K562 (cell line): Measurements from ENCODE around the gene AMBP. TPM values are rescaled to one million over a fixed set of nuclear protein-coding genes. Genes with fewer than 3 reads are reported as not detected.

Experiments
- ATAC-seq: fragments of 200-7000 bp; cut with Tn5 transposase; 3 replicates; pipeline ENCODE4 v1.9.1; 2020; ENCODE audit warnings: moderate library complexity
- BruUV-seq: library from RNA; stranded (reverse); fragments of 400-500 nt; replicated peaks from 2 replicates; lab custom pipeline; 2021; lab: Mats Ljungman, UMichigan
- CTCF ChIA-PET: fragments of 300-600 bp; formaldehyde crosslinking; extraction: SDS; loops from one replicate; lab custom pipeline; 2021; ENCODE audit warnings: low intra/inter-chr PET ratio; lab: Yijun Ruan, JAX
- POLR2A ChIA-PET: fragments of 300-600, 350-650 bp; sonication (Branson Sonifier 250); formaldehyde crosslinking; extraction: SDS; loops from one replicate; lab custom pipeline; 2021; ENCODE audit warnings: antibody characterized with exemption, inconsistent platforms; lab: Yijun Ruan, JAX
- DNase-seq, 4 experiments: peaks; one replicate each; pipeline versions ENCODE4 v3.0.0 to v3.0.0-alpha.2; 2011 to 2018; ENCODE audit warnings: low spot score in 3 of 4, mixed read lengths in 3 of 4; ENCODE audit errors: extremely low read depth in 1 of 4
- FAIRE-seq: peaks from 2 replicates; lab custom pipeline; 2011; peaks lifted over from hg19 to GRCh38; lab: Jason Lieb, UNC
- H2AFZ ChIP-seq: 2 replicates; pipeline ENCODE4 v1.6.0; 2011; ENCODE audit warnings: low read depth, low read length, control low read depth, inconsistent platforms
- H3K27ac ChIP-seq: fragments of 200-600 bp; 3 replicates; pipeline ENCODE4 v1.8.0; 2011; ENCODE audit warnings: low read depth, mild to moderate bottlenecking, control low read depth, inconsistent platforms, low read length, moderate library complexity, mixed read lengths; ENCODE audit errors: extremely low read depth
- H3K27me3 ChIP-seq, 2 experiments: fragments of 300-600 bp in 1 of 2; 2 replicates in 1 of 2; 3 replicates in 1 of 2; pipeline versions ENCODE4 v1.6.0 to v1.8.0; 2011; ENCODE audit warnings: inconsistent platforms in 2 of 2, low read length in 2 of 2, mild to moderate bottlenecking in 1 of 2, mixed read lengths in 1 of 2, moderate library complexity in 1 of 2; ENCODE audit not compliant: control insufficient read depth in 2 of 2, insufficient read depth in 2 of 2
- H3K36me3 ChIP-seq: fragments of 300-600 bp; 3 replicates; pipeline ENCODE4 v1.8.0; 2011; ENCODE audit warnings: mild to moderate bottlenecking, low read length, inconsistent platforms; ENCODE audit not compliant: control insufficient read depth, insufficient read depth
- H3K4me1 ChIP-seq, 2 experiments: fragments of 200-600 bp in 1 of 2; replicated peaks in 1 of 2; 2 replicates in 1 of 2; 3 replicates in 1 of 2; pipeline versions ENCODE4 v1.5.1 to v1.8.0; 2011; ENCODE audit warnings: inconsistent platforms in 2 of 2, low read length in 2 of 2, mild to moderate bottlenecking in 1 of 2, mixed read lengths in 1 of 2, moderate library complexity in 1 of 2; ENCODE audit not compliant: control insufficient read depth in 2 of 2, insufficient read depth in 2 of 2
- H3K4me2 ChIP-seq: 2 replicates; pipeline ENCODE4 v1.6.1; 2011; ENCODE audit warnings: low read length, control low read depth, inconsistent platforms, mixed read lengths; ENCODE audit not compliant: insufficient read depth
- H3K4me3 ChIP-seq: fragments of 200-600 bp; sonication (generic), shearing (Covaris generic); 2 replicates; pipeline ENCODE4 v1.5.1; 2016; ENCODE audit warnings: control low read depth, inconsistent platforms
- H3K79me2 ChIP-seq: fragments of 200-600 bp; 3 replicates; pipeline ENCODE4 v1.8.0; 2011; ENCODE audit warnings: low read length, inconsistent platforms; ENCODE audit not compliant: control insufficient read depth, insufficient read depth
- H3K9ac ChIP-seq, 2 experiments: 2 replicates each; pipeline versions ENCODE4 v1.6.0 to v1.6.1; 2011; ENCODE audit warnings: low read depth in 2 of 2, low read length in 2 of 2, control low read depth in 1 of 2, inconsistent platforms in 1 of 2, mild to moderate bottlenecking in 1 of 2, mixed read lengths in 1 of 2; ENCODE audit not compliant: insufficient read depth in 1 of 2
- H3K9me1 ChIP-seq: one replicate; pipeline ENCODE4 v1.6.0; 2011; ENCODE audit warnings: inconsistent platforms, mild to moderate bottlenecking, low read length, moderate library complexity; ENCODE audit not compliant: control insufficient read depth, insufficient read depth
- H3K9me3 ChIP-seq: replicated peaks from 2 replicates; pipeline ENCODE4 v1.5.1; 2011; ENCODE audit warnings: low read depth, low read length, inconsistent platforms; ENCODE audit not compliant: control insufficient read depth, insufficient read depth
- H4K20me1 ChIP-seq: replicated peaks from 2 replicates; pipeline ENCODE4 v1.6.1; 2011; ENCODE audit warnings: low read length, inconsistent platforms, mixed read lengths; ENCODE audit not compliant: control insufficient read depth, insufficient read depth
- CREB3 ChIP-seq: fragments of 450-650 bp; conservative IDR thresholded peaks from 2 replicates; pipeline ENCODE4 v1.6.1; 2016; ENCODE audit warnings: missing genetic modification characterization, low read depth, mild to moderate bottlenecking, missing compliant biosample characterization, moderate library complexity
- CREM ChIP-seq: IDR thresholded peaks from 2 replicates; pipeline ENCODE4 v1.6.1; 2014; ENCODE audit warnings: antibody characterized with exemption, low read depth
- JUN ChIP-seq, 2 experiments: sonication (generic) in 1 of 2; formaldehyde crosslinking in 1 of 2; IDR thresholded peaks; 2 replicates each; pipeline versions ENCODE4 v1.6.1 to v1.8.0; 2012 to 2022; ENCODE audit warnings: borderline replicate concordance in 2 of 2, mild to moderate bottlenecking in 2 of 2, improper control_type of control experiment in 1 of 2, low read depth in 1 of 2, low read length in 1 of 2, missing genetic modification reagents in 1 of 2
- KAT7 ChIP-seq: sonication (generic); formaldehyde crosslinking; IDR thresholded peaks from 2 replicates; pipeline ENCODE4 v1.8.0; 2022; ENCODE audit warnings: missing genetic modification reagents, mild to moderate bottlenecking, borderline replicate concordance
- MIER1 ChIP-seq: fragments of 450-650 bp; IDR thresholded peaks from 2 replicates; pipeline ENCODE4 v1.6.1; 2016; ENCODE audit warnings: antibody characterized with exemption, mild to moderate bottlenecking, low read depth
- MTA1 ChIP-seq: fragments of 450-650 bp; IDR thresholded peaks from 2 replicates; pipeline ENCODE4 v1.6.1; 2017; ENCODE audit warnings: borderline replicate concordance
- RNF219 ChIP-seq: fragments of 250-450 bp; sonication (Bioruptor Pico); IDR thresholded peaks from 2 replicates; pipeline ENCODE4 v1.5.0; 2022; ENCODE audit warnings: mild to moderate bottlenecking
- SRF ChIP-seq, 2 experiments: fragments of 250-450, 450-650 bp in 1 of 2; sonication (Bioruptor Pico) in 1 of 2; sonication (generic) in 1 of 2; formaldehyde crosslinking; IDR thresholded peaks; 2 replicates each; pipeline versions ENCODE4 v1.5.0 to v1.5.1; 2020 to 2022; ENCODE audit warnings: mild to moderate bottlenecking in 1 of 2, missing genetic modification reagents in 1 of 2
- ZEB2 ChIP-seq: fragments of 450-650 bp; IDR thresholded peaks from 2 replicates; pipeline ENCODE4 v1.6.1; 2016
- ZNF57 ChIP-seq: fragments of 450-650 bp; formaldehyde crosslinking; IDR thresholded peaks from 2 replicates; pipeline ENCODE4 v1.4.0; 2020; ENCODE audit warnings: mild to moderate bottlenecking, moderate library complexity
- ZNF583 ChIP-seq: fragments of 250-450 bp; sonication (Bioruptor Pico); IDR thresholded peaks from 2 replicates; pipeline ENCODE4 v1.4.0; 2020
- ZNF589 ChIP-seq: fragments of 200-800 bp; sonication (Bioruptor generic); IDR thresholded peaks from 2 replicates; pipeline ENCODE4 v1.6.1; 2016; ENCODE audit warnings: low read depth, missing genetic modification characterization, missing compliant biosample characterization
- ZNF707 ChIP-seq: fragments of 250-450 bp; sonication (Bioruptor Pico); conservative IDR thresholded peaks from 2 replicates; pipeline ENCODE4 v1.8.0; 2022; ENCODE audit warnings: inconsistent platforms, mild to moderate bottlenecking, moderate library complexity
- ZNF79 ChIP-seq: fragments of 250-450 bp; sonication (Bioruptor Pico); IDR thresholded peaks from 2 replicates; pipeline ENCODE4 v1.4.0; 2020; ENCODE audit warnings: low read depth, mild to moderate bottlenecking, moderate library complexity
- WGBS: fragments of 100-300 bp; shearing (Covaris generic); methylation state at CpG from one replicate; pipeline ENCODE4 v1.1.6; 2016; ENCODE audit warnings: low coverage, mixed read lengths; ENCODE audit not compliant: insufficient coverage; ENCODE audit errors: missing lambda C conversion rate; 5-methylcytosine and 5-hydroxymethylcytosine counted together
- in situ Hi-C: fragments of 300-500 bp; cut with MboI; formaldehyde crosslinking; loops from 4 replicates; pipeline ENCODE4 v1.15.0; 2018; ENCODE audit warnings: inconsistent platforms, mixed read lengths
- intact Hi-C: fragments of 100-400 bp; cut with micrococcal nuclease; formaldehyde crosslinking; loops from 2 replicates; pipeline ENCODE4 v1.14.2; 2022
- polyA plus RNA-seq, 8 experiments: library from polyadenylated mRNA; depleted of rRNA in 4 of 8; stranded (reverse) in 5 of 8; unstranded in 3 of 8; fragments of >200 nt; fragmentation: Nextera tagmentation in 2 of 8; fragmentation: Illumina TruSeq in 1 of 8; extraction: Ambion mirVana in 2 of 8; extraction: Trizol in 1 of 8; gene quantifications; 2 replicates each; pipeline versions ENCODE4 v1.2.1 to v1.2.3, GENCODE V29; 2011 to 2014; ENCODE audit warnings: inconsistent platforms in 1 of 8, missing spikeins in 1 of 8
- total RNA-seq, 7 experiments: library from RNA; depleted of rRNA in 6 of 7; stranded (reverse); fragments of >200 nt in 6 of 7; fragmentation: Illumina TruSeq in 2 of 7; extraction: Trizol in 2 of 7; gene quantifications; 2 replicates each; pipeline versions ENCODE4 v1.2.1 to v1.2.3, GENCODE V29; 2011 to 2021; ENCODE audit warnings: low replicate concordance in 1 of 7
- TF ChIP-seq, protein P1 (sequence below): IDR thresholded peaks from 2 replicates; pipeline ENCODE4 v1.6.1; 2014; ENCODE audit warnings: antibody characterized with exemption

Gene AMBP
- total and polyA plus RNA-seq, 9 of the 15 experiments (the other 6 are each of a cell fraction or from before 2014, with no cell fraction given) = 1.3 TPM; not detected in 8

- ChIA-PET POLR2A (no interaction called here), CTCF (no interaction called here)
- H2AFZ ChIP-seq = no peak overlapping the region
- WGBS = 42% methylated on average over 7 of the region's 7 CpGs
- FAIRE-seq (no peak), ATAC-seq (no peak), DNase-seq (no peak)
- TF ChIP-seq KAT7 (CRISPR knock-in tag) (no peak), ZNF57 (CRISPR knock-in tag) (no peak), JUN (IDR thresholded peaks at IDR 0.05; ENCODE audit: borderline replicate concordance, low read depth, low read length) (no peak), JUN (CRISPR knock-in tag; IDR thresholded peaks at IDR 0.05; ENCODE audit: borderline replicate concordance) (no peak), MTA1 (no peak), ZNF79 (CRISPR knock-in tag) (no peak), SRF (CRISPR knock-in tag; IDR thresholded peaks at IDR 0.05) (no peak), CREM (no peak), ZNF707 (CRISPR knock-in tag) (no peak), MIER1 (no peak), RNF219 (CRISPR knock-in tag) (no peak), ZEB2 (no peak), ZNF583 (CRISPR knock-in tag) (no peak), CREB3 (tag) (no peak), ZNF589 (CRISPR knock-in tag) (no peak)
- TF ChIP-seq, protein P1, sequence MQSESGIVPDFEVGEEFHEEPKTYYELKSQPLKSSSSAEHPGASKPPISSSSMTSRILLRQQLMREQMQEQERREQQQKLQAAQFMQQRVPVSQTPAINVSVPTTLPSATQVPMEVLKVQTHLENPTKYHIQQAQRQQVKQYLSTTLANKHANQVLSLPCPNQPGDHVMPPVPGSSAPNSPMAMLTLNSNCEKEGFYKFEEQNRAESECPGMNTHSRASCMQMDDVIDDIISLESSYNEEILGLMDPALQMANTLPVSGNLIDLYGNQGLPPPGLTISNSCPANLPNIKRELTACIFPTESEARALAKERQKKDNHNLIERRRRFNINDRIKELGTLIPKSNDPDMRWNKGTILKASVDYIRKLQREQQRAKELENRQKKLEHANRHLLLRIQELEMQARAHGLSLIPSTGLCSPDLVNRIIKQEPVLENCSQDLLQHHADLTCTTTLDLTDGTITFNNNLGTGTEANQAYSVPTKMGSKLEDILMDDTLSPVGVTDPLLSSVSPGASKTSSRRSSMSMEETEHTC = no peak
- H3K4me3 ChIP-seq = no peak overlapping the region
- no peaks in the 10 kb centered on the region for H3K36me3 ChIP-seq
- peaks cover 3% of the 10 kb centered on the region; the same call in 1 of the 2 replicates for H4K20me1 ChIP-seq
- H3K9me3 ChIP-seq = no peaks in the 10 kb centered on the region
- H3K79me2 ChIP-seq = no peaks in the 10 kb centered on the region
- no peaks in the 10 kb centered on the region for H3K4me1 ChIP-seq
- H3K9me1 ChIP-seq = no peaks in the 10 kb centered on the region
- peaks cover 0 to 19% of the 10 kb centered on the region in 2 experiments; a peak in 3 of 5 replicates for H3K27me3 ChIP-seq
- H3K4me2 ChIP-seq = no peak overlapping the region
- no peak overlapping the region for H3K27ac ChIP-seq
- no TSS peak for BruUV-seq
- intact Hi-C loops = no loop called here
- H3K9ac ChIP-seq = no peak overlapping the region
- in situ Hi-C loops = no loop called here
Measured at GRCh38 chr9:114055894-114056293, 22.2 kb downstream of the AMBP start.
